UCSD-AML1 (cell line): ENCODE data around the gene L3MBTL4.
"Not testable (repeated sequence)": the region's sequence is repeated elsewhere in the genome, so short reads cannot be mapped to it uniquely, and the experiment has no call there.

Experiments
- DNase-seq: peaks from one replicate; lab custom pipeline; 2025; ENCODE audit not compliant: unreplicated experiment; lab: John Stamatoyannopoulos, UW

The L3MBTL4 gene

GRCh38 chr18:6115710-6116109 is 299.0 kb downstream of the L3MBTL4 start:
- no peak for DNase-seq

DNA sequence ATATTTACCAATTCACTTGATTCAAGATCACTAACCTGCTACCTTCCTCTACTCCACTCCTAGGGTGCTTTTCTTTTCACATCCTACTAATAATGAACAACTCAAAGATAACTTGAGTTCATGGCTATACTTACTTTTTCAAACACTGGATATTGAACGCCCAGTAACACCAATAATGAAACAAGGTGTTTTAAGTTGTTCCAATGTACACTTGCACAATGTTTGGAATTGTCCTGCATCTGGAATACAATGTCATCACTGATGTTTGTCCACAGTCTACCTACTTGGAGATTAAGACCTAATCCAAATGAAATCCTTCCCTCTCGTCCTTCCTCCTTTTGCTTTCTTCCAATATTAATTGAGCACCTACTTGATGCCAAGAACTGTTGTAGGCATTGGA is 301.1 kb downstream of the L3MBTL4 start:
- DNase-seq, result no peak

GRCh38 chr18:6111726-6112125 is 303.0 kb downstream of the L3MBTL4 start:
- DNase-seq, result no peak

DNA sequence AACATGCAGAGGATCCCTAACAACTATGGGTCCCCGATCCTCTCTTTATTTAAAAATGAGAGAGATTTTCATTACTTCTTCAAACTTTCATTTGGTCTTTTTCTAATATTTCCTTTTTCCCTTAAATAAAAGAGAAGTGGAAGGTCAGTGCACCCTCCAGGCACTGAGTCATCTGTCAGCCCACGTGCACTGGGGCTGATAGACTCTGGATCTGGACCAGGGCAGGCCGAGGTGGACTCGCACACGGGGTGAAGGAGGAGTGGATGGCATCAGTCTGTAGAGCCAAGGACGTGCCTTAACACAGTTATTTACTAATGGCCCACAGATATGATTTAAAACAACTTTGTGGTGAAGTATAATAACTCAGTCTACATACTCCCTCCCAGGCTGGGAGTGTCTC is 305.0 kb downstream of the L3MBTL4 start:
- no peak for DNase-seq

GRCh38 chr18:6107794-6108193 is 306.9 kb downstream of the L3MBTL4 start:
- DNase-seq, result no peak

GRCh38 chr18:6106091-6106685 is 308.5 kb downstream of the L3MBTL4 start:
- DNase-seq, result no peak

DNA sequence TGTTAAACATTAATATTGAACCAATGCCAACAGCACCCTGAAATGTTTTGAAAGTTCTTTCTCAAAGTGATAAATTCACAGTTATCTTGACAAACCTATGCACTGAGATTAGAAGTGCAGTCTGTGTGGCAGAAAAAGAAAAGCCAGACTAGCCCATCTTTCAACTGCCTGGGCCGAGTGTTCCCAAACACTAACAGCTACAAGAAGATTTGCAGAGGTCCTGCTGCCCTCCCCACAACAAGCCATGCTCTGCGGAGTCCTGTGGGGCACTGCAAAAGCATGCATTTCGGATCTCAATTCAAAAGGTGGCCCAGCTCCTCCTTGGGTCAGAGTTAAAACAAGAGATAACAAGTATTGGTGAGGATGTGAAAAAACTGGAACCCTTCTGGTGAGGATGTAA is 311.0 kb downstream of the L3MBTL4 start:
- DNase-seq, result no peak

GRCh38 chr18:6096730-6097129 is 318.0 kb downstream of the L3MBTL4 start:
- no peak for DNase-seq

DNA sequence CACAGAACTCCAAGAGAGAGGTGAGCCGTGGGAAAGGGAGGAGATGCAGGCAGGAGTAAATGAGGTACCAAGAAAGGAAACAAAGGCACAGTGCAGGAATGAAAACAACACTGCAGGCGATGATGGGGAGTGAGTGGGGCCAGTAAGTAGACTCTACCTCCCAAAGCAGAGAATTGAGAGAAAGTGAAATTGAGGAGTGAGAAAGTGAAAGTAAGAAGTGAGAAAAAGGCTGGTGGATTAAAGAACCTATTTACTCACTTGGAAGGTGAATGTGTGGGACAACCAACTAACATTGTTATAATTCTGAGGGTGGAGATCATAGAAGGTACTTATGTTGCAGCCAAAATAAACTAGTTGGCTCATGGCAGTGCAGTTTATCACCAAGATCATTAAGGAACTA is 326.3 kb downstream of the L3MBTL4 start:
- DNase-seq, result no peak

DNA sequence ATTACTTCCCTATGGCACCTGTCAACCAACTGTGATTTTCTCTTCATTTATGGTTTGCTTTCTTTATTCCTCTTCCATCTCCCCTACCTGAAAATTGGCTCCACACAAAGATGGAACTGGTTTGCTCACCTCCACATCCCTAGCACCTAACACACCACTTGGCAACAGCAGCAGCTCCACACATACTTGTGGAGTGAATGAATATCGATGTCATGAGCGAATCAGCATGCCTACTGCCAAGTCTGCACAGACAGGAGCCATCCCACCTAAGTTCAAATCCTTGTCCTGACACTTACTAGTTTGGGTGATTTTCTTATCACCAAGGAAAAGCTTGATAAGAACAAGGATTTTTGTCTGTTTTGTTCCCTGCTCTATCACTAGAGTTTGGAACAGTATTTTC is 328.0 kb downstream of the L3MBTL4 start:
- no peak for DNase-seq

GRCh38 chr18:6079406-6079805 is 335.3 kb downstream of the L3MBTL4 start:
- DNase-seq, result no peak

GRCh38 chr18:6078877-6079276 is 335.8 kb downstream of the L3MBTL4 start:
- DNase-seq, result no peak

DNA sequence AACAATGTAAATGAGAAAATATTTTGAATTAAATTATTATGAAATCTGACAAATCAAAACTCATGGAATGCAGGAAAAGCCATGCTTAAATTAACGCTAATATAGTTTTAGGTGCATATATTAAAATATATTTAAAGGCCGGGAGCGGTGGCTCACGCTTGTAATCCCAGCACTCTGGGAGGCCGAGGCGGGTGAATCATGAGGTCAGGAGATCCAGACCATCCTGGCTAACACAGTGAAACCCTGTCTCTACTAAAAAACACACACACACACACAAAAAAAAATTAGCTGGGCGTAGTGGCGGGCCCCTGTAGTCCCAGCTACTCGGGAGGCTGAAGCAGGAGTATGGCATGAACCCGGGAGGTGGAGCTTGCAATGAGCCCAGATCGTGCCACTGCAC is 342.3 kb downstream of the L3MBTL4 start:
- DNase-seq, result not testable (repeated sequence)

- no peak for DNase-seq
Measured at GRCh38 chr18:6069539-6069938, 345.2 kb downstream of the L3MBTL4 start.

GRCh38 chr18:6069103-6069502 is 345.6 kb downstream of the L3MBTL4 start:
- DNase-seq, result no peak

DNA sequence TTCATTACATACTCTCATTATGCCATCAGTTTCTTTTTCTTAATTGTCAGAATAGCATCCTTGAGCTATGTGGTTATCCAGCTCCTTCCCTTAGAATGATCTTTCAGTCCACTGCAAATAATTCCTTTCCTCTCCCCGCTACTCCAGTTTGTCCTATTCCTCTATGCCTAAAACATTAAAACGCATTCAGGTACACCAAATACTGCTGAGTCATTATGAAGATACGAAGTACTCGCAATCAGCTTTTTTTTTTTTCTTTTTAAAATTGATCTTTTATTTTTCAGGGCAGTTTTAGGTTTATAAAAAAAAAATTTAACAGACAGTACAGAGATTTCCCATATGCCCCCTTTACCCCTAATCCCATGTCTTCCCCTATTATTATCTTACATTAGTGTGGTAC is 354.6 kb downstream of the L3MBTL4 start:
- no peak for DNase-seq

- no peak for DNase-seq
Measured at GRCh38 chr18:6059551-6059950, 355.2 kb downstream of the L3MBTL4 start.

DNA sequence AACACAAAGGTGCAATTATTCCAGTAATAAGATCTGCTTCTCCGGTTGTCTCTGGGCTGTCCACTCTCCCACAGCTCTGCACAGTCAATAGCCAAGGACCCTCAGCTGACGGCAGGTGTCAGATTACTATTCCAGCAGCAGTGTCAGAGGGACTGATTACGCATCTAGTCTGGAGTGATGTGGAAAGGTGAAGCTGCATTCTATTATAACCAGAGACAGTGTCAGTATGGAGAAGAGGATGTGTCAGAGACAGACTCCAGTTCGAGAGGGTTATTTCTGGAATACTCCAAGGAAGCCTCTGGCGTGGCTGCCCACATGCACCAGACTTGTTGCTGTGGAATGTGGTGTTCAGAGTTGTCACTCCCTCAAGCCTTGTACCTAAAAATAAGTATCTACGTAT is 355.8 kb downstream of the L3MBTL4 start:
- DNase-seq, result no peak

DNA sequence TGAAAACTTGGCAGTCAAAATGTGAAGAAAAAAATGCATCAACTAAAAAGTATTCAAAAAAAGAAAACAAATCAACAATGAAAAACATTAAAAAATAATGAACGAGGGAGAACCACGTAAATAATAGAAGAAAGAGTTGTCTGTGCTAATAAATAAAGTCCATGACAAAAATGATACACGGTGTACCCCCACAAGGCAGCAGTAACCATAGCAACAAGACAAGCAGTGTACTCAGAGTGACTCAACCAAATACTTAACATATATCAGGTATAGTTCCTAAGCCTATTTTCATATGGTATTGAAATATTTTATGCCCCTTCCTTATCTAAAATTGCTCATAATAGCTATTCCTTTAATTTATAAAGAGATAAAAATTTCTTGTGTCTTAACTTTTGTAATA is 357.1 kb downstream of the L3MBTL4 start:
- DNase-seq, result no peak

DNA sequence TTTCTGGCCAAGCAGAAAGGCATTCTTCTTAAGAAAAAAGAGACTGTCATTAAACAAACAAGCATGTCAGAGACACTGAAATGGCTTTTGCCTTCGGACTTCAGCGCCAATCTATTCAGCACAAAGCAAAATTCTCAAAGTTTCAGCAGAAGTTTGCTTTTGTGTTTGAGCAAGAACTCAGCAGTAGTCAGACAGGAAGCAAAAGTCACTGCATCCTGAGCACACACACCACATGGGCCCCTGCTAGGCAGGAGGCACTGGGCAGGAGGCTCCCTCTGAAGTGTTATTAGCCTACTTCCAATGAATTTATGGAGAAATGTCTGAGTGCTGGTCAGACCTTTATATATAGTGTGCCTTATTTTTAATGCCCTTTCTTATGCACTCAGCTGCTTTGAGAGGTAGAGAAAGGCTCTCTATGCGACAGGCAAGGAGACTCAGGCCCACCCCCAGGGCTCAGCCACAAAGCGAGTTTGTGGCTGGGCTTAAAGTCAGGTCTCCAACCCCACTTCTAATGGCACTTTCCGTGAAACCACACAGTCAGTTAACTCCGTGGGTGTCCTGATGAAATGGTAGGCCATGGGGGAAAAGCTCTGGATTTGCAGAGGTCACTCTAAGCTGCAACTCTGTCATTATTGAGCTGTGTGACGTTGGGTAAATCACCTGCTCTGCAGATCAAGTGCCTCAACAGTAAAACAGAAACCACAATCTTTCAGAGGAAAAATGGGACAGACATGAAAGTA is 358.4 kb downstream of the L3MBTL4 start:
- DNase-seq, result no peak

- DNase-seq, result no peak
Measured at GRCh38 chr18:6055711-6056110, 359.0 kb downstream of the L3MBTL4 start.

GRCh38 chr18:6054256-6054842 is 360.4 kb downstream of the L3MBTL4 start:
- no peak for DNase-seq
